ENCODE results near the gene HOXB8. TPM values are rescaled to one million over a fixed set of nuclear protein-coding genes. Genes with fewer than 3 reads are reported as not detected.

Gene HOXB8
- total RNA-seq, 3 donors from 2014 or later (not counting 1 experiment from before 2014, with no cell fraction given): not detected

- Histone ChIP-seq H3K36me3 (ENCODE audit: control insufficient read depth, insufficient read depth, low read length) (no peaks in the 10 kb centered on the region), H3K27me3 (ENCODE audit: control insufficient read depth, insufficient read depth, low read length) (no peaks in the 10 kb centered on the region), H3K27ac (ENCODE audit: low read length) (no peak overlapping the region), H3K9me3 (ENCODE audit: control insufficient read depth, insufficient read depth, low read length) (no peaks in the 10 kb centered on the region), H3K4me1 (ENCODE audit: control insufficient read depth, insufficient read depth, low read length) (peaks cover 13% of the 10 kb centered on the region), H3K4me3 (ENCODE audit: low read length) (no peak overlapping the region)
- 40% methylated on average over 28 of the region's 33 CpGs for WGBS (ENCODE audit: insufficient coverage)
- no peaks in the 10 kb centered on the region for H3K9me3 Mint-ChIP-seq
- TF ChIP-seq, protein P1, sequence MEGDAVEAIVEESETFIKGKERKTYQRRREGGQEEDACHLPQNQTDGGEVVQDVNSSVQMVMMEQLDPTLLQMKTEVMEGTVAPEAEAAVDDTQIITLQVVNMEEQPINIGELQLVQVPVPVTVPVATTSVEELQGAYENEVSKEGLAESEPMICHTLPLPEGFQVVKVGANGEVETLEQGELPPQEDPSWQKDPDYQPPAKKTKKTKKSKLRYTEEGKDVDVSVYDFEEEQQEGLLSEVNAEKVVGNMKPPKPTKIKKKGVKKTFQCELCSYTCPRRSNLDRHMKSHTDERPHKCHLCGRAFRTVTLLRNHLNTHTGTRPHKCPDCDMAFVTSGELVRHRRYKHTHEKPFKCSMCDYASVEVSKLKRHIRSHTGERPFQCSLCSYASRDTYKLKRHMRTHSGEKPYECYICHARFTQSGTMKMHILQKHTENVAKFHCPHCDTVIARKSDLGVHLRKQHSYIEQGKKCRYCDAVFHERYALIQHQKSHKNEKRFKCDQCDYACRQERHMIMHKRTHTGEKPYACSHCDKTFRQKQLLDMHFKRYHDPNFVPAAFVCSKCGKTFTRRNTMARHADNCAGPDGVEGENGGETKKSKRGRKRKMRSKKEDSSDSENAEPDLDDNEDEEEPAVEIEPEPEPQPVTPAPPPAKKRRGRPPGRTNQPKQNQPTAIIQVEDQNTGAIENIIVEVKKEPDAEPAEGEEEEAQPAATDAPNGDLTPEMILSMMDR (IDR thresholded peaks at IDR 0.05): no peak
- no peak for ATAC-seq
- peaks cover 0 to 10% of the 10 kb centered on the region in 2 donors for H3K27me3 Mint-ChIP-seq (ENCODE audit: low read depth in 2 of 2)
- DNase-seq: no peak
- no peaks in the 10 kb centered on the region for H3K36me3 Mint-ChIP-seq
- no peak overlapping the region for H3K27ac Mint-ChIP-seq
- peaks cover 13 to 23% of the 10 kb centered on the region in 2 donors for H3K4me1 Mint-ChIP-seq
- intact Hi-C loops (cut with micrococcal nuclease): no loop called here
- no peak overlapping the region for H3K4me3 Mint-ChIP-seq
Observed at GRCh38 chr17:48568499-48569239, 46.4 kb downstream of the HOXB8 start.

- Mint-ChIP-seq H3K27me3 (ENCODE audit: low read depth in 2 of 2) (peaks cover 0 to 10% of the 10 kb centered on the region in 2 donors), H3K9me3 (no peaks in the 10 kb centered on the region), H3K36me3 (no peaks in the 10 kb centered on the region), H3K4me1 (peaks cover 4 to 14% of the 10 kb centered on the region in 2 donors), H3K4me3 (no peak overlapping the region), H3K27ac (no peak overlapping the region)
- DNase-seq (no peak), ATAC-seq (no peak)
- 90% methylated on average over 2 of the region's 2 CpGs for WGBS (ENCODE audit: insufficient coverage)
- Histone ChIP-seq H3K27me3 (ENCODE audit: control insufficient read depth, insufficient read depth, low read length) (no peaks in the 10 kb centered on the region), H3K4me3 (ENCODE audit: low read length) (no peak overlapping the region), H3K4me1 (ENCODE audit: control insufficient read depth, insufficient read depth, low read length) (peaks cover 5% of the 10 kb centered on the region), H3K36me3 (ENCODE audit: control insufficient read depth, insufficient read depth, low read length) (no peaks in the 10 kb centered on the region), H3K9me3 (ENCODE audit: control insufficient read depth, insufficient read depth, low read length) (no peaks in the 10 kb centered on the region), H3K27ac (ENCODE audit: low read length) (no peak overlapping the region)
- intact Hi-C loops (cut with micrococcal nuclease): no loop called here
- TF ChIP-seq, protein P1 (IDR thresholded peaks at IDR 0.05): no peak
Observed at GRCh38 chr17:48567646-48568354, 47.3 kb downstream of the HOXB8 start.

GRCh38 chr17:48567209-48567608, 47.9 kb downstream of the HOXB8 start:
- peaks cover 0 to 10% of the 10 kb centered on the region in 2 donors for H3K27me3 Mint-ChIP-seq (ENCODE audit: low read depth in 2 of 2)
- H3K27me3 ChIP-seq (ENCODE audit: control insufficient read depth, insufficient read depth, low read length): no peaks in the 10 kb centered on the region
- no peak overlapping the region for H3K27ac ChIP-seq (ENCODE audit: low read length)
- intact Hi-C loops (cut with micrococcal nuclease): no loop called here
- DNase-seq (no peak), ATAC-seq (no peak)
- H3K4me1 Mint-ChIP-seq: peaks cover 2 to 16% of the 10 kb centered on the region in 2 donors
- H3K4me3 Mint-ChIP-seq: no peak overlapping the region
- no peaks in the 10 kb centered on the region for H3K9me3 Mint-ChIP-seq
- no peak overlapping the region for H3K27ac Mint-ChIP-seq
- H3K36me3 ChIP-seq (ENCODE audit: control insufficient read depth, insufficient read depth, low read length): no peaks in the 10 kb centered on the region
- 74% methylated on average over 6 of the region's 6 CpGs for WGBS (ENCODE audit: insufficient coverage)
- H3K4me3 ChIP-seq (ENCODE audit: low read length): no peak overlapping the region
- H3K9me3 ChIP-seq (ENCODE audit: control insufficient read depth, insufficient read depth, low read length): no peaks in the 10 kb centered on the region
- H3K4me1 ChIP-seq (ENCODE audit: control insufficient read depth, insufficient read depth, low read length): peaks cover 5% of the 10 kb centered on the region
- no peaks in the 10 kb centered on the region for H3K36me3 Mint-ChIP-seq
- TF ChIP-seq, protein P1 (IDR thresholded peaks at IDR 0.05): no peak
